BLaER1 (cell line): ENCODE data around the gene NUP210.

Experiments used
- H3K27ac ChIP-seq: shearing (Covaris generic); formaldehyde crosslinking; 2 replicates; pipeline ENCODE4 v1.8.1; 2022
- H3K27me3 ChIP-seq: shearing (Covaris generic); formaldehyde crosslinking; 2 replicates; pipeline ENCODE4 v1.8.1; 2022
- H3K36me3 ChIP-seq: shearing (Covaris generic); formaldehyde crosslinking; 2 replicates; pipeline ENCODE4 v1.8.1; 2022
- H3K4me1 ChIP-seq: shearing (Covaris generic); formaldehyde crosslinking; 2 replicates; pipeline ENCODE4 v1.8.1; 2022
- H3K4me2 ChIP-seq: shearing (Covaris generic); formaldehyde crosslinking; 2 replicates; pipeline ENCODE4 v1.8.1; 2022
- H3K4me3 ChIP-seq: shearing (Covaris generic); formaldehyde crosslinking; 2 replicates; pipeline ENCODE4 v1.8.1; 2022
- H3K9ac ChIP-seq: shearing (Covaris generic); formaldehyde crosslinking; 2 replicates; pipeline ENCODE4 v1.8.1; 2022
- H3K9me3 ChIP-seq: shearing (Covaris generic); formaldehyde crosslinking; 2 replicates; pipeline ENCODE4 v1.8.1; 2022
- H4K20me1 ChIP-seq: shearing (Covaris generic); formaldehyde crosslinking; 2 replicates; pipeline ENCODE4 v1.8.1; 2022
- Cebpa-rat ChIP-seq: shearing (Covaris generic); IDR thresholded peaks from 2 replicates; pipeline ENCODE4 v1.8.1; 2022

NUP210 gene

DNA sequence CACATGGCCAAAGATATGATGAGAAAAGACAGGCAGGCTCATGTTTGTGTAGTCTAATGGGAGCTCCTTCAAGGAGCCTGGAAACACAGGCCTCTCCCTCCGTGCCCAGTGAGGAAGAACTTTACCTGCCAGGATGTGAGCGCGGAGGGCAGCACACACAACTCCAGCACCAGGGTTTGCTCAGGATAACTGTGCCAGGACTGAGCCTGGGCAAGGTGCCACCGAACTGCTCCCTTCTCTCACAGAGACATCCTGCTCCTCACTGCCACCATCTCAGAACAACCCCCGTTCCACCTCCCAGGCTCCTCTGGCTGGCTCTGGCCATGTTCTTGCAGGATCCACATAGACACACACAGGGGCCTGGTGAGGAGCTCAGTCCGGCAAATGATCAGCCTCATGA lies 87.4 kb downstream of the NUP210 start:
- no peaks in the 10 kb centered on the region for H3K27me3 ChIP-seq
- H3K4me2 ChIP-seq: peak overlapping the region; percentile 78
- H4K20me1 ChIP-seq: peaks cover 28% of the 10 kb centered on the region
- no peak overlapping the region for H3K4me3 ChIP-seq
- H3K27ac ChIP-seq: peak overlapping the region; percentile 81
- peaks cover 93% of the 10 kb centered on the region for H3K36me3 ChIP-seq
- peak overlapping the region; percentile 63 for H3K9ac ChIP-seq
- no peak for TF ChIP-seq Cebpa-rat
- H3K4me1 ChIP-seq: peaks cover 100% of the 10 kb centered on the region
- no peaks in the 10 kb centered on the region for H3K9me3 ChIP-seq

DNA sequence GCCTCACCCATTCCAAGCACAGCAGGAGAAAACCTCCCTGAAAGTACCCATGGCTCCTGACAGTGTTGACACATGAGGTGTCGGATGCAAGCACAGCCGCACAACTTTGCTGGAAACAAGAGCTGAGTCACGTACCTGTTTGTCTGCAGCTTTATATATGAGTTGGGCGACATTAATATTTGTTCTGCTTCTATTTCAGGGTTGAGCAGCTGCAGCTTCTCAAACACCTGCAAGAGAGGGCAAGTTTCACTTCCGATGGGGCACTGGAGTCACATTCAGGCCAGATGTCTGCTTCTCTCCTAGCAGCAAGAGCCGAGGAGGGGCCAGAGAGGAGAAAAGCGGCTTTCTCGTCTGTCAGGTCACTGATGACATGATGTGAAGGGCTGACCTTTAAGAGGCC lies 88.0 kb downstream of the NUP210 start:
- Histone ChIP-seq H3K4me2 (peak overlapping the region; percentile 78), H3K27me3 (no peaks in the 10 kb centered on the region), H3K9me3 (no peaks in the 10 kb centered on the region), H3K9ac (peak overlapping the region; percentile 63; the same call in 1 of the 2 replicates), H3K36me3 (peaks cover 93% of the 10 kb centered on the region), H3K27ac (peak overlapping the region; percentile 81), H4K20me1 (peaks cover 29% of the 10 kb centered on the region; the same call in 1 of the 2 replicates), H3K4me3 (no peak overlapping the region), H3K4me1 (peaks cover 97% of the 10 kb centered on the region)
- no peak for TF ChIP-seq Cebpa-rat

DNA sequence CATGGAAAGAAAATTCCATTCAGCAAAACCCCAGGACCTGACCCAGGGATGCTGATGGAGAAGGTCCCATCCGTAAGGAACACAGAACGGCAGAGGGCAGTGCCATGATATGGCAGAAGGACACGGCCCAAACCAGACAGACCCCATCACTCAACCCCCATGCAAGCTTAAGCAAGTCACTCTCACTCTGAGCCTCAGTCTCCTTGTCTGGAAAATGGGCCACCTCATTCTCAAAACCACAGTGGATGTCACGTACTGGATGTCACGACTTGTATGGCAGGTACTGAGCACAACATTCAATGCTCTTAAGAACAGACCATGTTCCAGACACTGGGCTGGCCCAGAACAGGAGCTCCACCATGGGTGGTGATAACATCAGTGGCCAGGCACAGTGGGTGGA lies 90.4 kb downstream of the NUP210 start:
- TF ChIP-seq Cebpa-rat: no peak

DNA sequence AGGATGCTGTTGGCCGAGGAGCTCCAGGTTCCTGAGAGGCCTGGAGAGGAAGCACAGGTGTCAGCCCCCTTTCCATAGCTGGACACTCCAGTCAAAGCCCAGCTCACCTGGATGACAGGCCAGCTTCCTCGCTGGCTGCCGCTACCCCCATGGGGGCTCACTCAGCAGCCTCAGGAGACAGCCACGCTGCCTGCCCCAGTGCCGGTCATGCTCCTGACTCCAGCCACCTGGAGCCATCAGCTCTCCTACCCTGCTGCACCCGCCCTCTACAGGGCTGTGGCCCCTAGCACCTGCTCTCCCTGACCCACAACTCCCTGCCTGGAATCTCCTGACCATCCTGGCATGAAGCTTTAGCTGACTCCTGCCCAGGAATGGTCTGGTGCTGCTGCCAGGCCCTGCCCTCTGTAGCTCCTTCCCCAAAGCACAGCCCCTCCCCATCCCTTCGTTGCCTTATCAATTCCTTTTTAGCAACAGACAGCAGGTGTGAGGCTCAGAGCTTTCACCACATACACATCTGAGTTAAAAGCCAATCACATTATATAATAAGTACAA lies 94.2 kb downstream of the NUP210 start:
- Histone ChIP-seq H3K27ac (peak overlapping the region; percentile 50), H3K4me1 (peaks cover 56% of the 10 kb centered on the region), H4K20me1 (peaks cover 19% of the 10 kb centered on the region; the same call in 1 of the 2 replicates)

More for the DNA sequence above, 90.4 kb downstream of the NUP210 start:
- Histone ChIP-seq H4K20me1 (peaks cover 21% of the 10 kb centered on the region; the same call in 1 of the 2 replicates), H3K27me3 (no peaks in the 10 kb centered on the region), H3K9ac (no peak overlapping the region), H3K27ac (no peak overlapping the region), H3K9me3 (no peaks in the 10 kb centered on the region), H3K4me2 (no peak overlapping the region), H3K4me3 (no peak overlapping the region), H3K36me3 (peaks cover 93% of the 10 kb centered on the region), H3K4me1 (peaks cover 94% of the 10 kb centered on the region)

DNA sequence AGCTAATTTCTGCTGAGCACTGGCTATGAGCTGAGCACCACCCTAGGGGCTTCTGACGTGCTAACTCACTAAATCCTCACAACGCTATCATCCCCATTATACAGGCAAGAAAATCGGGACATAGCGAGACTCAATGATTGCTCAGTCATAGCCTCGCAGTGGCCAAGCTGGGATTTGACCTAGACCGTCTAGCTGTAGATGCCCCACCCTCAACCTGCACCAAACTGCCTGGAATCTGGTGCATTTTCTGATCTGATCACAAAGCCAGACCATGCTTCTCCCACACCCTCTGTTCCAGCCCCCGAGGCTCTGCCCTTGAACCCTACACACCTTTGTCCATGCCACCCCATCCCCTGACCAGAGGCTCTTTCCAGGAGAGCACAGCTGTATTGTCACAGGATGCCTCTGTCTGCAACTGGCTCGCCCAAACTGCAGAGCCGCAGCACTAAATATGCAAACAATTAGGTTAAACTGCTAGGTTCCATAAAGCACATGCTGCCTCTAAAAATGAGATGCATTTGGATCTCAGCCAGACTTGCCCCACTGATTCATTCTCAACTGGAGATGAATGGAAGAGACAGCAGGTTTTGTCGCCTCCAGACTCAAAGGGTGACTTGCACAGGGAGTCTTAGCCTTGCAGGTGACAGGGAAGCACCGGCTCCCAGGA lies 95.2 kb downstream of the NUP210 start:
- no peak overlapping the region for H3K4me2 ChIP-seq
- no peaks in the 10 kb centered on the region for H3K27me3 ChIP-seq
- no peak overlapping the region for H3K9ac ChIP-seq
- peaks cover 46% of the 10 kb centered on the region for H3K4me1 ChIP-seq
- no peak overlapping the region; the same call in 1 of the 2 replicates for H3K27ac ChIP-seq
- peaks cover 20% of the 10 kb centered on the region for H4K20me1 ChIP-seq
- peaks cover 100% of the 10 kb centered on the region for H3K36me3 ChIP-seq
- H3K9me3 ChIP-seq: no peaks in the 10 kb centered on the region
- H3K4me3 ChIP-seq: no peak overlapping the region
- TF ChIP-seq Cebpa-rat: no peak

More for the DNA sequence above, 94.2 kb downstream of the NUP210 start:
- H3K27me3 ChIP-seq: no peaks in the 10 kb centered on the region
- no peak for TF ChIP-seq Cebpa-rat
- no peak overlapping the region for H3K9ac ChIP-seq
- H3K9me3 ChIP-seq: no peaks in the 10 kb centered on the region
- no peak overlapping the region for H3K4me3 ChIP-seq
- H3K36me3 ChIP-seq: peaks cover 100% of the 10 kb centered on the region
- H3K4me2 ChIP-seq: no peak overlapping the region; the same call in 1 of the 2 replicates

DNA sequence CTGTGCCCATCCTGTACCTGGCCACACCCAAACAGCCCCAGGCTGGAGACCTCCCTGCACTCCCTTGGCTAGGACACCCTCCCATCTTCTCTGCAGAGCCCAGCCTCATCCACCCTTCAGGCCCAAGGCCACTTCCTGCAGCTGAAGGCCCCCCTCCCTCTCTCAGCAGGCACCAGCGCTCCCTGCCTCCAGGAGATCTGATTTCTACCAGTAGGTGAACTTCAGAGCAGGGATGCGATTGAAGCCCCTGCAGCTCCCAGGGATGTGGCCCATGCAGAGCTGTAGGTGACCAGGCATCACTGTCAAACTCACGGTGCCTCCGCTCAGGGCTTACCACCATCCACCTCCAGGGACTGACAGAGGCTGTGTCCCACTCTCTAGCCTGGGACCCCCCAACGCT lies 96.3 kb downstream of the NUP210 start:
- no peaks in the 10 kb centered on the region for H3K9me3 ChIP-seq
- no peaks in the 10 kb centered on the region for H3K27me3 ChIP-seq
- no peak overlapping the region for H3K4me3 ChIP-seq
- H3K9ac ChIP-seq: no peak overlapping the region
- peak overlapping the region; percentile 13; the same call in 1 of the 2 replicates for H3K27ac ChIP-seq
- H3K36me3 ChIP-seq: peaks cover 100% of the 10 kb centered on the region
- no peak for TF ChIP-seq Cebpa-rat
- H4K20me1 ChIP-seq: peaks cover 31% of the 10 kb centered on the region
- H3K4me1 ChIP-seq: peaks cover 35% of the 10 kb centered on the region
- no peak overlapping the region for H3K4me2 ChIP-seq

DNA sequence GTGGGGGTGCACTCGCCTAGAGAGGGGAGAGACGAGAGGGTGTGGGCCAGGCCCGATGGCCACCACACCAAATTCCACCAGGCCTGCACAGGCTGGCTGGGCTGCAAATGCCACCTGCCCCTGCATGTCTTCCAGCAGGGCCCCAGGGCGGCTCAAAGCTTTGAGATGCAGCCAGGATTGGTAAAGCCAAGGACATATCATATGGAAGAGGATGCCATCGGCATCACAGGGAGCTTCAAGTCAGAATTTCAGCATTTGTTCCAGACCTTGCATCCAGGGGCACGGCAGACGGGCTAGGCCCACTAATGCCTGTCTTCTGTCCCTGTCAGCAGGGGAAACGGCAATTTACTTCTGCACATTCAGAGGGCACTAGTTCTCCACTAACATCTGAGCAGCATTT lies 97.8 kb downstream of the NUP210 start:
- H3K4me2 ChIP-seq: no peak overlapping the region

DNA sequence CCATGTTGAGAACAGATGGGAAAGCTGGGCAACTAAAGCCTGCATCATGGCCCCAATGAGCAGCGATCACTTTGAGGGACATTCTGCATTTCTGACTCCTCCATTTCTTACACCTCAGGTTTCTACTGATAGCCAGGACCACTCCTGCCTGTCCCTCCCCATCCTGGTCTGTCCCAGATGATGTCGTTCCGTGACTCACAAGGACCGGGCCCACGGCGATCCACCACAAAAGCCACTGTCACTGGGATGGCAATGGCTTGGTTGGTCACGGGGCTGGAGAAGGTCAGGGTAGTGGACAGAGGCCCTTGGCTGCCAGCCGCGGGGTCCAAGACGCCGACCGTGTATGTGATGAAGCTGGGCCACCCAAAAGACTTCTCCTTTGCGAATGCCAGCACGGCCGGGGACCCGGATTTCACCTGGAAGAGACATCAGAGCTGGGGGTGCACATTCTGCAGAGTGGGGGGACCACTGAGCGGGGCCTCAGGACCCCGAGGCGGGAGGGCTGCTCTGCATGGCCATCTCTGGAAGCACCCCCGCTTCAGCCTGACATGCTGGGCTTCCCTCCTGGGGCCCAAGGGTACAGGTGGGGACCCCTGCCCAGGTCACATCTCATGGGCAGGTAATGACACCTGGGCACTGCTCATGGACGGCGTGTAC lies 100.4 kb downstream of the NUP210 start:
- Histone ChIP-seq H3K4me1 (peaks cover 9% of the 10 kb centered on the region), H3K4me3 (no peak overlapping the region), H3K27ac (no peak overlapping the region), H3K4me2 (no peak overlapping the region), H3K9ac (no peak overlapping the region), H3K36me3 (peaks cover 100% of the 10 kb centered on the region), H3K9me3 (no peaks in the 10 kb centered on the region), H4K20me1 (peaks cover 32% of the 10 kb centered on the region; the same call in 1 of the 2 replicates), H3K27me3 (no peaks in the 10 kb centered on the region)
- no peak for TF ChIP-seq Cebpa-rat

More for the DNA sequence above, 97.8 kb downstream of the NUP210 start:
- no peaks in the 10 kb centered on the region for H3K27me3 ChIP-seq
- H3K4me1 ChIP-seq: peaks cover 21% of the 10 kb centered on the region; the same call in 1 of the 2 replicates
- TF ChIP-seq Cebpa-rat: no peak
- H3K4me3 ChIP-seq: no peak overlapping the region
- peaks cover 100% of the 10 kb centered on the region for H3K36me3 ChIP-seq
- peaks cover 33% of the 10 kb centered on the region; the same call in 1 of the 2 replicates for H4K20me1 ChIP-seq
- no peaks in the 10 kb centered on the region for H3K9me3 ChIP-seq
- H3K9ac ChIP-seq: no peak overlapping the region
- H3K27ac ChIP-seq: no peak overlapping the region

DNA sequence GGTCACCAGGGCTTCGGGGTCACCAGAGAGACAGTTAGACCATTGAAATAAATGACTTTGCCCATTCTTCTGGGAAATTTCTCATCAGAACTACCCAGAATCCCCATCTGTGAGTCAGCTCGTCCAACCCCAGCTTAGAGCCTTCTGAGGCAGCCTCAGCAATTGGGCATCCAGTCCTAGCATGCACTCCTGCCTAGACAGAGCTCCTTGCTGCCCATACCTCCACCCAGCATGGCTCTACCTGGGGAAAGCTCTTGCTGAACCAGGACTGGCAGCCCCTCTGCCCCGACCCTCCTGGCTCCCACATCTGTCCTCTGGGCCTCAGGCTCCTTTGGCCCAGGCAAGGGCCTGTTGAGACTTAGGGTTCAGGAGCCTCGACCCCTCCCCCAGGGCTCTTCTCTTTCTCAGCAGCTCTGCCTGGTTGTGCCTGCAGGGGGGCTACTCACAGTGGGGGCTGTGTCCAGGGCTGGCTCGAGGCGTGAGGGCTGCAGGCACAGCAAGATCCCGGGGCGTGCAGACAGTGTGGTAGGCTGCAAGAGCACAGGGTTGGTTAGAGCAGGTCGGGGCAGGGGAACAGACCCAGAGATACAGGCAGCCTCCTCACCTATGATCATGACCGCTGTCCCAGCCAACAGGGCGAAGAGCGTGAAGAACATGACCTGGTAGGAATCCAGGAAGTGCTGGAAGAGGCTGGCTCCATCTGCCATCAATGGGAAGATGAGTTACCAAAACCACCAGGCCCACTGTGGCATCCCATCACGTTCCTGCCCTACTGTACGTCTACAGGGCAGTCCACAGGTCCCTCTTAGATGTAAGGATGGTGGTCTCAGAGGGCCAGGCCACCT lies 101.3 kb downstream of the NUP210 start:
- TF ChIP-seq Cebpa-rat: no peak
- Histone ChIP-seq H3K9ac (no peak overlapping the region), H3K4me1 (peaks cover 13% of the 10 kb centered on the region), H3K27me3 (no peaks in the 10 kb centered on the region), H3K36me3 (peaks cover 100% of the 10 kb centered on the region), H3K4me2 (no peak overlapping the region), H4K20me1 (peaks cover 31% of the 10 kb centered on the region; the same call in 1 of the 2 replicates), H3K4me3 (no peak overlapping the region), H3K27ac (no peak overlapping the region), H3K9me3 (no peaks in the 10 kb centered on the region)
